GM12878 (cell line): ENCODE results near the gene BMAL1. TPM values are rescaled to one million over a fixed set of nuclear protein-coding genes. Genes with fewer than 3 reads are reported as not detected.

Experiments
- ATAC-seq: fragments of 200-7000 bp; cut with Tn5 transposase; 3 replicates; pipeline ENCODE4 v1.9.1; 2020; ENCODE audit warnings: mild to moderate bottlenecking, moderate library complexity
- BruUV-seq: library from RNA; stranded (reverse); fragments of 400-500 nt; replicated peaks from 2 replicates; lab custom pipeline; 2021; lab: Mats Ljungman, UMichigan
- CTCF ChIA-PET: fragments of 300-600 bp; sonication (Branson Sonifier 250); formaldehyde crosslinking; extraction: SDS; loops from one replicate; lab custom pipeline; 2021; ENCODE audit warnings: inconsistent platforms; lab: Yijun Ruan, JAX
- POLR2A ChIA-PET: fragments of 350-600 bp; formaldehyde crosslinking; extraction: SDS; loops from one replicate; lab custom pipeline; 2021; ENCODE audit warnings: inconsistent platforms; lab: Charles Lee
- RAD21 ChIA-PET: fragments of 300-600 bp; sonication (Branson Sonifier 250); formaldehyde crosslinking; loops from one replicate; lab custom pipeline; 2023; ENCODE audit warnings: antibody characterized with exemption; ENCODE audit not compliant: unreplicated experiment; lab: Charles Lee
- SMC1A ChIA-PET: fragments of 300-600 bp; sonication (Branson Sonifier 250); formaldehyde crosslinking; loops from one replicate; lab custom pipeline; 2023; ENCODE audit not compliant: unreplicated experiment, uncharacterized antibody; lab: Charles Lee
- DNase-seq: peaks from one replicate; pipeline ENCODE4 v3.0.0-alpha.2; 2011; ENCODE audit warnings: low read depth, low spot score
- FAIRE-seq: peaks from 3 replicates; lab custom pipeline; 2011; peaks lifted over from hg19 to GRCh38; lab: Jason Lieb, UNC
- H2AFZ ChIP-seq: 2 replicates; pipeline ENCODE4 v1.6.0; 2011; ENCODE audit warnings: low read depth, low read length, control low read depth; ENCODE audit not compliant: control insufficient read depth
- H3K27ac ChIP-seq: 2 replicates; pipeline ENCODE4 v1.5.1; 2011; ENCODE audit warnings: control low read depth; ENCODE audit not compliant: control insufficient read depth, insufficient read depth
- H3K27me3 ChIP-seq, 2 experiments: replicated peaks in 1 of 2; 2 replicates each; pipeline versions ENCODE4 v1.6.0 to v1.6.1; 2011; ENCODE audit warnings: low read length in 1 of 2; ENCODE audit not compliant: control insufficient read depth in 2 of 2, insufficient read depth in 2 of 2
- H3K36me3 ChIP-seq, 2 experiments: 2 replicates each; pipeline ENCODE4 v1.5.1; 2011; ENCODE audit warnings: low read length in 1 of 2; ENCODE audit not compliant: control insufficient read depth in 2 of 2, insufficient read depth in 2 of 2
- H3K4me1 ChIP-seq: 2 replicates; pipeline ENCODE4 v1.6.1; 2011; ENCODE audit warnings: mild to moderate bottlenecking, low read length, moderate library complexity, mixed read lengths; ENCODE audit not compliant: control insufficient read depth, insufficient read depth
- H3K4me2 ChIP-seq: 2 replicates; pipeline ENCODE4 v1.6.0; 2011; ENCODE audit warnings: control low read depth; ENCODE audit not compliant: control insufficient read depth, insufficient read depth
- H3K4me3 ChIP-seq: fragments of 200-600 bp; sonication (generic); 2 replicates; pipeline ENCODE4 v1.5.1; 2016
- H3K79me2 ChIP-seq: 2 replicates; pipeline ENCODE4 v1.6.0; 2011; ENCODE audit warnings: low read length; ENCODE audit not compliant: control insufficient read depth, insufficient read depth
- H3K9ac ChIP-seq: 2 replicates; pipeline ENCODE4 v1.8.0; 2011; ENCODE audit warnings: low read length, control low read depth, mixed read lengths; ENCODE audit not compliant: control insufficient read depth, insufficient read depth
- H3K9me3 ChIP-seq: replicated peaks from 3 replicates; pipeline ENCODE4 v1.5.1; 2011; ENCODE audit warnings: mild to moderate bottlenecking, low read length; ENCODE audit not compliant: control insufficient read depth, insufficient read depth
- H4K20me1 ChIP-seq: 2 replicates; pipeline ENCODE4 v1.6.0; 2011; ENCODE audit not compliant: control insufficient read depth, insufficient read depth
- EED ChIP-seq: sonication (generic); IDR thresholded peaks from 2 replicates; pipeline ENCODE4 v1.6.1; 2016; ENCODE audit warnings: antibody characterized with exemption, low read depth
- SPI1 ChIP-seq: IDR thresholded peaks from 2 replicates; pipeline ENCODE4 v1.6.1; 2011; ENCODE audit warnings: low read depth, mild to moderate bottlenecking, low read length, moderate library complexity, borderline replicate concordance; ENCODE audit not compliant: insufficient read depth
- ZNF622 ChIP-seq: fragments of 450-650 bp; IDR thresholded peaks from 2 replicates; pipeline ENCODE4 v1.6.1; 2017; ENCODE audit warnings: mild to moderate bottlenecking, inconsistent platforms
- WGBS: methylation state at CpG from one replicate; pipeline ENCODE4 v1.1.6; 2016; ENCODE audit warnings: low lambda C conversion rate; ENCODE audit not compliant: insufficient replicate concordance, insufficient coverage; ENCODE audit errors: missing lambda C conversion rate; 5-methylcytosine and 5-hydroxymethylcytosine counted together
- in situ Hi-C: fragments of 300-500 bp; cut with MboI; formaldehyde crosslinking; loops from 9 replicates; pipeline ENCODE4 v1.14.3; 2018; ENCODE audit warnings: mixed read lengths
- intact Hi-C: fragments of 100-400 bp; cut with micrococcal nuclease; formaldehyde crosslinking; loops from one replicate; pipeline ENCODE4 v1.14.2; 2022; ENCODE audit not compliant: unreplicated experiment
- polyA plus RNA-seq, 11 experiments: library from polyadenylated mRNA; depleted of rRNA in 4 of 11; unstranded in 6 of 11; stranded (reverse) in 5 of 11; fragments of >200 nt; fragmentation: Nextera tagmentation in 4 of 11; fragmentation: Illumina TruSeq in 1 of 11; extraction: Ambion mirVana in 4 of 11; extraction: Trizol in 1 of 11; gene quantifications; 1 replicate in 1 of 11; 2 replicates in 10 of 11; pipeline versions ENCODE4 v1.2.1 to v1.2.3, GENCODE V29; 2011 to 2016; ENCODE audit warnings: inconsistent platforms in 2 of 11, missing spikeins in 2 of 11, low read depth in 1 of 11
- total RNA-seq, 4 experiments: library from RNA; depleted of rRNA in 3 of 4; stranded (reverse); fragments of >200 nt in 3 of 4; fragmentation: Illumina TruSeq in 1 of 4; extraction: Trizol in 1 of 4; gene quantifications; 2 replicates each; pipeline versions ENCODE4 v1.2.1 to v1.2.3, GENCODE V29; 2013 to 2021
- TF ChIP-seq, protein P1 (sequence below): IDR thresholded peaks from 2 replicates; pipeline ENCODE4 v1.6.1; 2011; ENCODE audit warnings: borderline replicate concordance, low read depth, mild to moderate bottlenecking, moderate library complexity, low read length; ENCODE audit not compliant: insufficient read depth, poor library complexity, severe bottlenecking
- TF ChIP-seq, protein P2 (sequence below): fragments of 450-650 bp; IDR thresholded peaks from 2 replicates; pipeline ENCODE4 v1.6.1; 2016; ENCODE audit warnings: mild to moderate bottlenecking
- TF ChIP-seq, protein P3 (sequence below): fragments of 150-350 bp; IDR thresholded peaks from 2 replicates; pipeline ENCODE4 v1.6.1; 2014; ENCODE audit warnings: mild to moderate bottlenecking, low read depth, low read length

Gene BMAL1
- total and polyA plus RNA-seq, 10 of the 15 experiments (the other 5 are each of a cell fraction or from before 2014, with no cell fraction given), result 3.5 to 40.6 (median 13.6) TPM

DNA sequence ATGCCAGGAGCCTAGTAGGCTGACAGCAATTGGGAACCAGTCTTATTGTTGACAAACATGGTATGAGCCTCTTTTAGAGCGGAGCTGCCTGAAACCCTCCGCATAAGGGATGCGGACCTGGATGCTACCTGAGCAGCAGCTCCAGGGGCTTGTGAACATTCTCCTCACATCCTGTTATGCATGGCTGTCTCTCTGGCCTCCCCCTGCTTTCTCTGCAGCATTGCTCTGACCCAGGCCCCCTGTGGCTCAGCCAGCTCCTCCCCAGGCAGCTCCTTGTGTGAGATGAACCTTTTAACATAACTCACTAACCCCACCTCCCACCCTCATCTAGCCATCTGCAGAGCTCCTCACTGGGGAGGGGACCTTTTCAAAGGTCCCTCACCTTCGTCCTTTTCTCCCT, 6.0 kb downstream of the BMAL1 start:
- H3K27me3 ChIP-seq, result no peaks in the 10 kb centered on the region
- SMC1A ChIA-PET, result interaction anchor here (0.9 to 6.4 kb wide), 7 partner anchors 13 to 59 kb away, joined by 3 to 85 read pairs (median 3); no protein-coding TSS in a partner anchor
- WGBS, result 100% methylated on average over 4 of the region's 4 CpGs
- ATAC-seq (no peak), FAIRE-seq (no peak), DNase-seq (no peak)
- POLR2A ChIA-PET, result interaction anchor here (0.7 to 1.5 kb wide), 3 partner anchors 19 to 299 kb away, joined by 4 to 6 read pairs (median 4); no protein-coding TSS in a partner anchor
- peaks cover 55% of the 10 kb centered on the region for H3K79me2 ChIP-seq
- no peak overlapping the region for H3K4me3 ChIP-seq
- no peak overlapping the region for H3K27ac ChIP-seq
- CTCF ChIA-PET, result interaction anchor here (1.3 to 5.7 kb wide), 4 partner anchors 33 to 74 kb away, joined by 4 to 69 read pairs (median 4); no protein-coding TSS in a partner anchor
- no peaks in the 10 kb centered on the region; a peak in 1 of 4 replicates for H3K36me3 ChIP-seq
- no peak overlapping the region for H3K9ac ChIP-seq
- no peaks in the 10 kb centered on the region for H3K9me3 ChIP-seq
- no peak for TF ChIP-seq ZNF622
- no peak for TF ChIP-seq SPI1
- TF ChIP-seq, protein P1, sequence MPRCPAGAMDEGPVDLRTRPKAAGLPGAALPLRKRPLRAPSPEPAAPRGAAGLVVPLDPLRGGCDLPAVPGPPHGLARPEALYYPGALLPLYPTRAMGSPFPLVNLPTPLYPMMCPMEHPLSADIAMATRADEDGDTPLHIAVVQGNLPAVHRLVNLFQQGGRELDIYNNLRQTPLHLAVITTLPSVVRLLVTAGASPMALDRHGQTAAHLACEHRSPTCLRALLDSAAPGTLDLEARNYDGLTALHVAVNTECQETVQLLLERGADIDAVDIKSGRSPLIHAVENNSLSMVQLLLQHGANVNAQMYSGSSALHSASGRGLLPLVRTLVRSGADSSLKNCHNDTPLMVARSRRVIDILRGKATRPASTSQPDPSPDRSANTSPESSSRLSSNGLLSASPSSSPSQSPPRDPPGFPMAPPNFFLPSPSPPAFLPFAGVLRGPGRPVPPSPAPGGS, result no peak
- TF ChIP-seq EED, result no peak
- TF ChIP-seq, protein P2, sequence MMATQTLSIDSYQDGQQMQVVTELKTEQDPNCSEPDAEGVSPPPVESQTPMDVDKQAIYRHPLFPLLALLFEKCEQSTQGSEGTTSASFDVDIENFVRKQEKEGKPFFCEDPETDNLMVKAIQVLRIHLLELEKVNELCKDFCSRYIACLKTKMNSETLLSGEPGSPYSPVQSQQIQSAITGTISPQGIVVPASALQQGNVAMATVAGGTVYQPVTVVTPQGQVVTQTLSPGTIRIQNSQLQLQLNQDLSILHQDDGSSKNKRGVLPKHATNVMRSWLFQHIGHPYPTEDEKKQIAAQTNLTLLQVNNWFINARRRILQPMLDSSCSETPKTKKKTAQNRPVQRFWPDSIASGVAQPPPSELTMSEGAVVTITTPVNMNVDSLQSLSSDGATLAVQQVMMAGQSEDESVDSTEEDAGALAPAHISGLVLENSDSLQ, result no peak
- TF ChIP-seq, protein P3, sequence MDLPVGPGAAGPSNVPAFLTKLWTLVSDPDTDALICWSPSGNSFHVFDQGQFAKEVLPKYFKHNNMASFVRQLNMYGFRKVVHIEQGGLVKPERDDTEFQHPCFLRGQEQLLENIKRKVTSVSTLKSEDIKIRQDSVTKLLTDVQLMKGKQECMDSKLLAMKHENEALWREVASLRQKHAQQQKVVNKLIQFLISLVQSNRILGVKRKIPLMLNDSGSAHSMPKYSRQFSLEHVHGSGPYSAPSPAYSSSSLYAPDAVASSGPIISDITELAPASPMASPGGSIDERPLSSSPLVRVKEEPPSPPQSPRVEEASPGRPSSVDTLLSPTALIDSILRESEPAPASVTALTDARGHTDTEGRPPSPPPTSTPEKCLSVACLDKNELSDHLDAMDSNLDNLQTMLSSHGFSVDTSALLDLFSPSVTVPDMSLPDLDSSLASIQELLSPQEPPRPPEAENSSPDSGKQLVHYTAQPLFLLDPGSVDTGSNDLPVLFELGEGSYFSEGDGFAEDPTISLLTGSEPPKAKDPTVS, result no peak
- no peak overlapping the region for H2AFZ ChIP-seq
- intact Hi-C loops (no loop called here), in situ Hi-C loops (no loop called here)
- BruUV-seq, result no TSS peak
- H3K4me1 ChIP-seq, result peaks cover 2% of the 10 kb centered on the region; the same call in 1 of the 2 replicates
- RAD21 ChIA-PET, result interaction anchor here (0.7 to 2.0 kb wide), 5 partner anchors 13 to 59 kb away, joined by 3 to 8 read pairs (median 4); no protein-coding TSS in a partner anchor
- H4K20me1 ChIP-seq, result no peaks in the 10 kb centered on the region; the same call in 1 of the 2 replicates
- no peak overlapping the region for H3K4me2 ChIP-seq
